ENCODE results near the gene NEAT1.

DNA sequence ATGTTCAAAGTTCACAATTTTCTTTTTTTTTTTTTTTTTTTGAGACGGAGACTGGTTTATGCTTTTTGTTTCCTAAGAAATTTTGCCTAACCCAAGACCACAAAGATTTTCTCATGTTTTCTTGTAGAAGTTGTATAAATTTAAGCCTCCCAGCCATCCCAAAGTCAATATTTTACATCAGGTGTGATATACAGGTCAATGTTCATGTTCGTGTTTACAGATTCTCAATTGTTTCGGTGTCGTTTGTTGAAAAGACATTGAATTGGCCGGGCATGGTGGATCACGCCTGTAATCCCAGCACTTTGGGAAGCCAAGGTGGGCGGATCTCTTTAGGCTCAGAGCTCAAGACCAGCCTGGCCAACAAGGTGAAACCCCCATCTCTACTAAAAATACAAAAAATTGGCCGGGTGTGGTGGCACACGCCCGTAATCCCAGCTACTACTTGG is 20.8 kb upstream of the NEAT1 start:
- TF ChIP-seq, protein P1, sequence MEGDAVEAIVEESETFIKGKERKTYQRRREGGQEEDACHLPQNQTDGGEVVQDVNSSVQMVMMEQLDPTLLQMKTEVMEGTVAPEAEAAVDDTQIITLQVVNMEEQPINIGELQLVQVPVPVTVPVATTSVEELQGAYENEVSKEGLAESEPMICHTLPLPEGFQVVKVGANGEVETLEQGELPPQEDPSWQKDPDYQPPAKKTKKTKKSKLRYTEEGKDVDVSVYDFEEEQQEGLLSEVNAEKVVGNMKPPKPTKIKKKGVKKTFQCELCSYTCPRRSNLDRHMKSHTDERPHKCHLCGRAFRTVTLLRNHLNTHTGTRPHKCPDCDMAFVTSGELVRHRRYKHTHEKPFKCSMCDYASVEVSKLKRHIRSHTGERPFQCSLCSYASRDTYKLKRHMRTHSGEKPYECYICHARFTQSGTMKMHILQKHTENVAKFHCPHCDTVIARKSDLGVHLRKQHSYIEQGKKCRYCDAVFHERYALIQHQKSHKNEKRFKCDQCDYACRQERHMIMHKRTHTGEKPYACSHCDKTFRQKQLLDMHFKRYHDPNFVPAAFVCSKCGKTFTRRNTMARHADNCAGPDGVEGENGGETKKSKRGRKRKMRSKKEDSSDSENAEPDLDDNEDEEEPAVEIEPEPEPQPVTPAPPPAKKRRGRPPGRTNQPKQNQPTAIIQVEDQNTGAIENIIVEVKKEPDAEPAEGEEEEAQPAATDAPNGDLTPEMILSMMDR (IDR thresholded peaks at IDR 0.05; ENCODE audit: low read length): no peak
- TF ChIP-seq EZH2 (optimal IDR thresholded peaks at IDR 0.05; ENCODE audit: low read depth, low read length) (no peak), EZH2phosphoT487 (IDR thresholded peaks at IDR 0.05; ENCODE audit: low read length) (no peak)
